IMR-90 (cell line): ENCODE results near the gene TMEM170B. TPM values are rescaled to one million over a fixed set of nuclear protein-coding genes. Genes with fewer than 3 reads are reported as not detected.
A peak's percentile ranks its signal among the peaks of the same experiment; 100 is the strongest.

ENCODE experiments used
- ATAC-seq: fragments of 200-7000 bp; cut with Tn5 transposase; 2 replicates; pipeline ENCODE4 v1.9.1; 2020; ENCODE audit warnings: low read depth, mild to moderate bottlenecking, moderate library complexity
- Bru-seq: library from RNA; stranded (reverse); fragments of 400-500 nt; gene quantifications from one replicate; lab custom pipeline; 2021; lab: Mats Ljungman, UMichigan
- BruChase-seq, 2 experiments: library from RNA; stranded (reverse); fragments of 400-500 nt; gene quantifications; one replicate each; lab custom pipeline; 2021; lab: Mats Ljungman, UMichigan
- BruUV-seq: library from RNA; stranded (reverse); fragments of 400-500 nt; replicated peaks from 2 replicates; lab custom pipeline; 2021; lab: Mats Ljungman, UMichigan
- CTCF ChIA-PET: fragments of 300-600 bp; formaldehyde crosslinking; extraction: SDS; loops from one replicate; lab custom pipeline; 2021; ENCODE audit warnings: antibody characterized with exemption; lab: Yijun Ruan, JAX
- POLR2A ChIA-PET: fragments of 300-600 bp; sonication (Branson Sonifier 250); formaldehyde crosslinking; loops from one replicate; lab custom pipeline; 2022; ENCODE audit warnings: antibody characterized with exemption; ENCODE audit not compliant: unreplicated experiment; lab: Charles Lee
- DNase-seq: peaks from one replicate; pipeline ENCODE4 v3.0.0; 2013
- H2AFZ ChIP-seq: replicated peaks from 2 replicates; pipeline ENCODE3; 2013; ENCODE audit warnings: low read length, mild to moderate bottlenecking; ENCODE audit not compliant: poor library complexity
- H2AK5ac ChIP-seq: 2 replicates; pipeline ENCODE4 v1.6.1; 2013; ENCODE audit warnings: low read depth, low read length, inconsistent platforms
- H2AK9ac ChIP-seq: replicated peaks from 2 replicates; pipeline ENCODE3; 2013; ENCODE audit warnings: mild to moderate bottlenecking, low read depth, low read length, moderate library complexity; ENCODE audit not compliant: poor library complexity
- H2BK120ac ChIP-seq: 2 replicates; pipeline ENCODE4 v1.6.1; 2013; ENCODE audit warnings: low read depth, low read length, inconsistent platforms
- H2BK15ac ChIP-seq: 3 replicates; pipeline ENCODE4 v1.6.1; 2013; ENCODE audit warnings: low read depth, low read length, inconsistent platforms
- H2BK20ac ChIP-seq: 2 replicates; pipeline ENCODE4 v1.6.1; 2013; ENCODE audit warnings: low read depth, mild to moderate bottlenecking, inconsistent platforms, low read length, moderate library complexity
- H2BK5ac ChIP-seq: 2 replicates; pipeline ENCODE4 v1.6.1; 2013; ENCODE audit warnings: mild to moderate bottlenecking, low read depth, low read length, inconsistent platforms; ENCODE audit not compliant: poor library complexity, severe bottlenecking
- H3K14ac ChIP-seq: replicated peaks from 2 replicates; pipeline ENCODE4 v1.6.1; 2013; ENCODE audit warnings: low read depth, low read length, inconsistent platforms
- H3K18ac ChIP-seq: 2 replicates; pipeline ENCODE4 v1.6.1; 2013; ENCODE audit warnings: low read depth, low read length, control low read depth
- H3K23ac ChIP-seq: 2 replicates; pipeline ENCODE4 v1.6.1; 2013; ENCODE audit warnings: low read depth, low read length, inconsistent platforms
- H3K27ac ChIP-seq: 2 replicates; pipeline ENCODE4 v1.5.1; 2013; ENCODE audit warnings: mild to moderate bottlenecking, control low read depth, low read length; ENCODE audit not compliant: insufficient read depth
- H3K27me3 ChIP-seq: 2 replicates; pipeline ENCODE4 v1.6.1; 2013; ENCODE audit warnings: low read length; ENCODE audit not compliant: control insufficient read depth, insufficient read depth
- H3K36me3 ChIP-seq: 2 replicates; pipeline ENCODE4 v1.6.1; 2013; ENCODE audit warnings: low read length, mixed read lengths; ENCODE audit not compliant: control insufficient read depth, insufficient read depth
- H3K4ac ChIP-seq: 2 replicates; pipeline ENCODE4 v1.6.1; 2013; ENCODE audit warnings: low read depth, low read length, inconsistent platforms
- H3K4me1 ChIP-seq: 2 replicates; pipeline ENCODE4 v1.6.1; 2013; ENCODE audit warnings: low read length, mixed read lengths; ENCODE audit not compliant: control insufficient read depth, insufficient read depth
- H3K4me2 ChIP-seq: 2 replicates; pipeline ENCODE4 v1.6.1; 2013; ENCODE audit warnings: low read depth, mild to moderate bottlenecking, control low read depth, low read length, moderate library complexity
- H3K4me3 ChIP-seq: 2 replicates; pipeline ENCODE4 v1.5.1; 2013; ENCODE audit warnings: low read depth, mild to moderate bottlenecking, control low read depth, low read length, moderate library complexity; ENCODE audit not compliant: insufficient read depth
- H3K56ac ChIP-seq: 2 replicates; pipeline ENCODE4 v1.6.1; 2013; ENCODE audit warnings: low read length, inconsistent platforms; ENCODE audit not compliant: insufficient read depth; ENCODE audit errors: extremely low read depth
- H3K79me1 ChIP-seq, 2 experiments: 2 replicates each; pipeline ENCODE4 v1.6.1; 2013; ENCODE audit warnings: low read length in 2 of 2, inconsistent platforms in 1 of 2, low read depth in 1 of 2
- H3K9ac ChIP-seq: 2 replicates; pipeline ENCODE4 v1.6.1; 2013; ENCODE audit warnings: low read depth, low read length, control low read depth
- H3K9me1 ChIP-seq: 2 replicates; pipeline ENCODE4 v1.6.1; 2013; ENCODE audit warnings: low read length, inconsistent platforms; ENCODE audit not compliant: insufficient read depth
- H3K9me3 ChIP-seq: 2 replicates; pipeline ENCODE4 v1.6.1; 2013; ENCODE audit warnings: low read length; ENCODE audit not compliant: control insufficient read depth, insufficient read depth
- H4K20me1 ChIP-seq: 2 replicates; pipeline ENCODE4 v1.6.1; 2013; ENCODE audit warnings: low read length, inconsistent platforms; ENCODE audit not compliant: insufficient read depth
- H4K5ac ChIP-seq: 2 replicates; pipeline ENCODE4 v1.6.1; 2013; ENCODE audit warnings: mild to moderate bottlenecking, low read depth, low read length, control low read depth
- H4K8ac ChIP-seq, 2 experiments: 2 replicates each; pipeline ENCODE4 v1.6.1; 2013; ENCODE audit warnings: low read depth in 2 of 2, low read length in 2 of 2, control low read depth in 1 of 2, inconsistent platforms in 1 of 2
- H4K91ac ChIP-seq: 2 replicates; pipeline ENCODE4 v1.6.1; 2013; ENCODE audit warnings: low read depth, low read length, inconsistent platforms; ENCODE audit not compliant: insufficient read depth
- CEBPB ChIP-seq: IDR thresholded peaks from 2 replicates; pipeline ENCODE4 v1.6.1; 2012; ENCODE audit warnings: low read depth, low read length, improper control_type of control experiment
- ELK1 ChIP-seq: fragments of 150-350 bp; IDR thresholded peaks from 2 replicates; pipeline ENCODE4 v1.6.1; 2016; ENCODE audit warnings: low read depth, mild to moderate bottlenecking, low read length, moderate library complexity, borderline replicate concordance
- FOS ChIP-seq: fragments of 150-350 bp; IDR thresholded peaks from 2 replicates; pipeline ENCODE4 v1.6.1; 2016; ENCODE audit warnings: low read depth, low read length
- MAZ ChIP-seq: IDR thresholded peaks from 2 replicates; pipeline ENCODE4 v1.6.1; 2012; ENCODE audit warnings: low read depth, mild to moderate bottlenecking, low read length, improper control_type of control experiment, moderate library complexity, borderline replicate concordance
- MXI1 ChIP-seq: IDR thresholded peaks from 2 replicates; pipeline ENCODE4 v1.6.1; 2012; ENCODE audit warnings: low read depth, mild to moderate bottlenecking, low read length, moderate library complexity, borderline replicate concordance
- NFE2L2 ChIP-seq: fragments of 150-350 bp; IDR thresholded peaks from 2 replicates; pipeline ENCODE4 v1.6.1; 2016; ENCODE audit warnings: low read depth, mild to moderate bottlenecking, low read length
- POLR2A ChIP-seq: IDR thresholded peaks from 2 replicates; pipeline ENCODE4 v1.6.1; 2012; ENCODE audit warnings: mild to moderate bottlenecking, low read depth, low read length
- RCOR1 ChIP-seq: IDR thresholded peaks from 2 replicates; pipeline ENCODE4 v1.6.1; 2012; ENCODE audit warnings: mild to moderate bottlenecking, low read length, improper control_type of control experiment; ENCODE audit not compliant: insufficient replicate concordance
- USF2 ChIP-seq: fragments of 150-350 bp; IDR thresholded peaks from 2 replicates; pipeline ENCODE4 v1.6.1; 2017; ENCODE audit warnings: mild to moderate bottlenecking, antibody characterized with exemption, low read length, low read depth
- WGBS, 2 experiments: methylation state at CpG; one replicate each; pipeline versions ENCODE4 v1.1.5 to v1.1.7; 2013; ENCODE audit warnings: missing lambda C conversion rate in 2 of 2; ENCODE audit not compliant: insufficient read length in 1 of 2; ENCODE audit errors: extremely low coverage in 2 of 2; 5-methylcytosine and 5-hydroxymethylcytosine counted together
- dilution Hi-C: fragments of 300-500 bp; cut with HindIII; formaldehyde crosslinking; loops from one replicate; pipeline ENCODE4 v1.14.3; 2018; ENCODE audit warnings: low sequenced_read_pairs; ENCODE audit not compliant: unreplicated experiment
- in situ Hi-C: fragments of 300-500 bp; cut with MboI; formaldehyde crosslinking; loops from 3 replicates; pipeline ENCODE4 v1.14.3; 2019; ENCODE audit warnings: low sequenced_read_pairs, inconsistent platforms, mixed read lengths
- intact Hi-C: fragments of 100-400 bp; cut with micrococcal nuclease; formaldehyde crosslinking; loops from 2 replicates; pipeline ENCODE4 v1.10.0; 2022
- long read RNA-seq: library from polyadenylated mRNA; unstranded; transcript quantifications from one replicate; pipeline ENCODE4 v2.0.0, GENCODE V29; 2021; ENCODE audit not compliant: unreplicated experiment
- polyA plus RNA-seq, 3 experiments: library from polyadenylated mRNA; depleted of rRNA; stranded (reverse); fragments of >200 nt; gene quantifications; 2 replicates each; pipeline ENCODE4 v1.2.3, GENCODE V29; 2012; ENCODE audit warnings: low replicate concordance in 1 of 3
- total RNA-seq: library from RNA; depleted of rRNA; stranded (reverse); fragments of >200 nt; gene quantifications from 2 replicates; pipeline ENCODE4 v1.2.3, GENCODE V29; 2012; rRNA removed

TMEM170B gene
- 0.18 and 0.28 TPM in 2 replicates for total RNA-seq
- polyA plus RNA-seq (2012; rRNA removed) = 0.07 and 0.10 TPM in 2 replicates
- polyA plus RNA-seq (2012; cell fraction: cytosol; rRNA removed) = 0.02 TPM in 1 of 2 replicates, not detected in the other
- polyA plus RNA-seq (2012; cell fraction: nucleus; rRNA removed; ENCODE audit: low replicate concordance) = 0.01 and 0.09 TPM in 2 replicates
- Bru-seq, nascent RNA = percentile 33 among the genes with signal in this experiment
- BruChase-seq, experiment 1, labeled RNA remaining after a 6-hour chase = percentile 37 among the genes with signal in this experiment
- BruChase-seq, experiment 2, labeled RNA remaining after a 2-hour chase = percentile 42 among the genes with signal in this experiment
- long read RNA-seq, full-length matches to known transcripts = 2 of 2 reads
- long read RNA-seq, partial matches to known transcripts = 0 of 2 reads
- long read RNA-seq, other reads (novel, unspliced or antisense) = 0 of 2 reads

- DNase-seq (peak; percentile 81), ATAC-seq (peak; percentile 99)
- Histone ChIP-seq H2AK5ac (no peak within 1 kb of the TSS), H4K8ac (no peak within 1 kb of the TSS), H3K4me1 (no peaks in the 10 kb centered on the region), H2BK5ac (no peak within 1 kb of the TSS), H2AFZ (peak within 1 kb of the TSS; percentile 95), H3K4me2 (peak within 1 kb of the TSS; percentile 87), H3K23ac (0 out of 2 replicates have a peak within 1 kb of the TSS, but pooled peaks have one; percentile 2), H3K4ac (no peak within 1 kb of the TSS), H3K56ac (no peak within 1 kb of the TSS), H4K91ac (no peak within 1 kb of the TSS), H2BK20ac (no peak within 1 kb of the TSS), H4K5ac (no peak within 1 kb of the TSS), H3K9me1 (no peaks in the 10 kb centered on the region), H4K20me1 (no peaks in the 10 kb centered on the region), H2AK9ac (peak within 1 kb of the TSS; percentile 68), H3K79me1 (no peaks in the 10 kb centered on the region), H3K27ac (no peak within 1 kb of the TSS), H3K9ac (0 out of 2 replicates have a peak within 1 kb of the TSS, but pooled peaks have one; percentile 42), H3K18ac (no peak within 1 kb of the TSS), H3K9me3 (no peaks in the 10 kb centered on the region), H2BK120ac (no peak within 1 kb of the TSS), H3K27me3 (peaks cover 20% of the 10 kb centered on the region), H3K4me3 (peak within 1 kb of the TSS; percentile 76), H3K36me3 (no peaks in the 10 kb centered on the region), H3K14ac (no peak within 1 kb of the TSS), H2BK15ac (no peak within 1 kb of the TSS)
- no TSS peak for BruUV-seq
- ChIA-PET CTCF (no interaction called here), POLR2A (no interaction called here)
- dilution Hi-C loops = no loop called here
- intact Hi-C loops = no loop called here
- 1% methylated on average over 66 of the region's 110 CpGs; no CpG with 5 or more reads in 1 of the 2 experiments for WGBS, 2 experiments
- in situ Hi-C loops = no loop called here
- TF ChIP-seq CEBPB (no peak), USF2 (peak; percentile 3; the same call in 1 of the 2 replicates), MAZ (peak; percentile 82; the same call in 1 of the 2 replicates), ELK1 (no peak), POLR2A (no peak), FOS (no peak), MXI1 (peak; percentile 69; the same call in 1 of the 2 replicates), NFE2L2 (no peak), RCOR1 (no peak)
Observed at GRCh38 chr6:11537229-11538051, at the start of gene TMEM170B. TMEM170B (plus strand) TSS chr6:11537749; CDS start chr6:11538278, 529 bp downstream.
